Right lobe of liver (tissue), 4 donors: ENCODE measurements around the gene FOXD1.

Experiments
- CTCF ChIP-seq, 4 donors: fragments of 200-600 bp in 3 of 4; fragments of 450-650 bp in 1 of 4; IDR thresholded peaks; one replicate each; pipeline versions ENCODE4 v1.5.1 to v1.8.0; 2016 to 2022; ENCODE audit warnings: antibody characterized with exemption in 4 of 4, mild to moderate bottlenecking in 2 of 4
- POLR2A ChIP-seq: fragments of 450-650 bp; IDR thresholded peaks from one replicate; pipeline ENCODE4 v1.6.1; 2017; ENCODE audit warnings: antibody characterized with exemption, mild to moderate bottlenecking
- donor health status: DM: no; HTN: no; CAD: no.
- donor health status: DM: no; HTN: no; CAD: no.
- donor health status: DM: no; HTN: yes; CAD: no.

GRCh38 chr5:73445665-73446630, 2.6 kb downstream of the FOXD1 start:
- TF ChIP-seq CTCF (IDR thresholded peaks at IDR 0.05) (no peak), POLR2A (no peak)
